HG03520 (cell line): ENCODE data around the gene LRRFIP1.

Source experiments
- ATAC-seq: cut with Tn5 transposase; IDR thresholded peaks from one replicate; pipeline ENCODE4 v1.9.1; 2021; ENCODE audit warnings: mild to moderate bottlenecking, moderate library complexity; ENCODE audit not compliant: unreplicated experiment

The LRRFIP1 gene

GRCh38 chr2:237721458-237721857, 94.1 kb downstream of the LRRFIP1 start:
- ATAC-seq, result no peak

GRCh38 chr2:237722616-237723015, 95.2 kb downstream of the LRRFIP1 start:
- ATAC-seq, result no peak

- ATAC-seq, result no peak
Observed at GRCh38 chr2:237723023-237723422, 95.6 kb downstream of the LRRFIP1 start.

GRCh38 chr2:237723602-237724001, 96.2 kb downstream of the LRRFIP1 start:
- no peak for ATAC-seq

- ATAC-seq, result no peak
Observed at GRCh38 chr2:237724811-237725478, 97.6 kb downstream of the LRRFIP1 start.

GRCh38 chr2:237725661-237726060, 98.3 kb downstream of the LRRFIP1 start:
- ATAC-seq, result no peak

DNA sequence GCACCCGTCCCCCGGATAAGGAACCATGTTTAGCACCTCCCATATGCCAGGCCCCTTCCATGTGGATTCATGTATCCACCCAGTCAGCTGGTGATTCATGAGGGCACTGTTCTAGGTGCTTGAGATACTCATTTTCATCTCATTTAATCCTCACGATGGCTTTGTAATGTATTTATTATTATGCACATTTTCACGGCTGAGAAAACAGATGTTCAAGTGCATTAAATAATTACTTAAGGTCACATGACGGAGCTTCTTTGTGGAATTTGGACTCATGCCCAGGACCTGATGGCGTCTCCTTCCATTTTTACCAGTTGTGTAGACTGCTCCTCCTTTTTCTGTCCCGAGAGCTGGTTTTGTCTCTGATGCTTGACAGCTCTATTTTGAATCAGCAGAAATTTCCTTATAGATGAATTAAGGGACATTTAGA, 99.0 kb downstream of the LRRFIP1 start:
- no peak for ATAC-seq

GRCh38 chr2:237727363-237727762, 100.0 kb downstream of the LRRFIP1 start:
- ATAC-seq, result no peak

DNA sequence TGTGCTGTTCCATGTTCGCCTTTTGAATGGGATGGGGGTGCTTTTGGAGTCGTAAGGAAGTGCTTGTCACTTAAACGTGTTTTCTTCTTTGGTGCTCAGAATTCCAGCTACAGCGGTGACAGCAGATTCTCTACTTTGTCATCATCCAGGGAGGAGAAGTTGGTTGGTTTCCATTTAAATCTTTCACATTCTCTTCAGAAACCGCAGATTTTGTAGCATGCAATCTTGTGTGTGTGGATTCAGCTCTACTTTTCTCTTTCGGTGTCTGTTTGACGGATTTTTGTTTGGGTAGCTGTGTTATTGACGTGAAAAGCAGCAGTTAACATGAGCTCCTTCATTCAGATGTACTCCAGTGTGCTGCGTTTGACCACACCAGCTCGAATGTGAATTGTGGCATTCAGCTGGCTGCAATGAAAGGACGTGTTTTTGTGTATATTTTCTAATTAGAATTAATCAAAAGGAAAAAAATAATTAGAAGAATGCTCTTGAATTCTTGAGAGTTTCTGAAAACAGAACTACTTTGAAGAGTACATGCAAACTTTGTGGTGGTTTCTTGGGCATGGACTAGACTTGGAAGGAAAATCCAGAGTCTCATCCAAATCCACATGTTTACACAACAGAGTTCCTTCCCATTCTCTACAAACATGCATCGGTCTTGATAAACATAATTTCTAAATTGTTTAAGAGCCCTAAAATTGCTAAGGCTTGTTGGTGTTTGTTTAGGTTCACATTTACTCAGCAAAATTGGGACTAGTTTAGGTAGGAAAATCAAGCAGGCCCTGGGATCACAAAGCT, 102.5 kb downstream of the LRRFIP1 start:
- ATAC-seq, result no peak

DNA sequence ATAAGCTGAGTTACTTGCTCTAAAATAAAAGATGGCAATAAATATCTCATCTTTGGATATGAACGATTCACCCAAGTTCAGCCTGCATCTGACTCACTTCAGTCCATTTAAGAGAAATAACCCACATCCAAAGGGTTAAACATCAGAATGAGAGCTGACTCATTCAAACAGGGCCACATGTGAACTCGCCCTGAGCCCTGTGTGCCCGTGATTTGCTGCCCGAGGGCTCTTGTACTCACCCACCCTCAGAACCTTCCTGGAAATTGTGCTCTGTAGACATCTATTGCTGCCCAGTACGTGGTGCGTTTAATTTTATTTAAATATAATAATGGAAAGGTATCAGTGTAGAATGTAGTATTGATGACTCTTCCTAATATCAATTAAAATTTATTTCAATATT, 104.3 kb downstream of the LRRFIP1 start:
- no peak for ATAC-seq

- no peak for ATAC-seq
Observed at GRCh38 chr2:237732070-237732469, 104.7 kb downstream of the LRRFIP1 start.

- no peak for ATAC-seq
Observed at GRCh38 chr2:237732790-237733381, 105.5 kb downstream of the LRRFIP1 start.

DNA sequence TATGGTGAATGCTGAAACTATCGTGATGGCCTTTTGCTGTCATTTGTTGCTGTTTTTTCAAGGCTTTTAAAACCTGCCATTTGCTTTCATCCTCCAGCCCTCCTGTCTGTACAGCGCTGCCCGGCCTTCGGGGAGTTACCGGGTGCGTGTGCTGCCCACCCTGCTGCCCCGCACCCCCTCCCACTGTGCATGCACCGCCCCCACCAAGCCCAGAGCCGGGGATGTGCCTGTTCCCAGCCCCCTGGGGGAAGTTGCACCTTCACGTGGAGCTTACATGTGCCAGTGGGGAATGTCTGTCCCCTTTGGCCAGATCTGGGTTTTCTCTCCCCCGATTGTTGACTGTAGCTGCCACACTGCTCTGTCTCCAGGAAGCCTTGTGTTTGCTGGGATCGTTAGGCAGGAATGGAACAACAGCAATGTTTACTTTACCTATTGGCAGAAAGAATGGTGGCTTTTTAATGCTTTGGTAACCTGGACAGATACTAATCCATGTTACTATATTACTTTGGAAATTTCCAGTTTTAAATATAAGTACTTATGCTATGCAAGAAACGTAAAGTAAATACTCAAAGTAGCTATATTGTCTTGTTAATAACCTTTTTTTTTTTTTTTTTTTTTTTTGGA, 106.4 kb downstream of the LRRFIP1 start:
- ATAC-seq, result no peak

DNA sequence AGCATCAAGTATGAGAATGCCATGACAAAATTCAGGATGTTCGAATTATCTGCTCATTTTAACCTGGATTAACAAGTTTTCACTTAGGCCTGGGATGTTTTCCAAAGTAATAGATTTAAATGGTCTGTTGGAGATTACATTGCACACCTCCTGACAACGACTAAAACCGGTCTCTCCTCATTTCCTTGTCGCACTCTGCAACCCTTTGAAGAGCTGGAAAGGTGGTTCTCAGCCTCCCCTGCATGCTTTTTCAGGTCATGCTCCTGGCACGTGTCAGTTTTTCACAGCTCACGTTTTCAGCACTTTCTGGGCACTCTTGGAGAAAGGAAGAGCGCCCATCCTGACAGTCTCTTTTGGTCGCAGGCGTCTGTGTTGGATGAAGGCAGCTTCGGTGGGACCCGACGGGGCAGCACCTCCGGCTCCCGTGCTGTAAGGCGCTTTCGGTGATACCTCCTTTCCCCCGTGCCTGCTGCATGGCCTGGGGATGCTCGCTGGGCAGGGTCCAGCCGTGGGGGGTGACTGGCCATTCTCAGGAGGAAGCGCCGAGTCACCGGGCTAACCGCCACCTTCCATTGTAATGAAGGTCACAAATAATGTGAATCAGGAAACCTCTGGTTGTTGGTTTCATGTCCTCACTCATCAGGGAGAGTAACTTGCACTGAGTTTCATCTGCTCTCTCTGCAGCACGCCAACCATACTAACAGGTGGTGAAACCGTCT, 107.7 kb downstream of the LRRFIP1 start:
- no peak for ATAC-seq

GRCh38 chr2:237735798-237736197, 108.4 kb downstream of the LRRFIP1 start:
- no peak for ATAC-seq

DNA sequence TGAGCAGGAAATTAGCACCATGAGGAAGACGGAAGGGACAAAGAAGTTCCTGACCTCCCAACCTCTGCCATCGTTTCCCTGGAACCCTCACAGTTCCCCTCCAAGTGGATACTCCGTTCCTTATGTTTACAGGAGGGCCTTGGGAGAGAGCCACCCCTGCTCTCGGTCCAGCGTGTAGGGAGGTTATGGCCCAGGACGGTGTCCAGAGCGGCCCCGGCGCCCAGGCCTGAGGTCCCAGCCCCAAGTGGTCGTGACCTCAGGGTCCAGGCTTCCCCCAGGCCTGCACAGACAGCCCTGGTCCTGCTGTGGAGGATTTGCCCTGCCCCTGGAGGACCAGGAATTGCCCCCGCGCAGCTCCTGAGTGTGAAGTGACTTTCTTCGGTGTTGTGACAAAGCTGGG, 109.4 kb downstream of the LRRFIP1 start:
- no peak for ATAC-seq

DNA sequence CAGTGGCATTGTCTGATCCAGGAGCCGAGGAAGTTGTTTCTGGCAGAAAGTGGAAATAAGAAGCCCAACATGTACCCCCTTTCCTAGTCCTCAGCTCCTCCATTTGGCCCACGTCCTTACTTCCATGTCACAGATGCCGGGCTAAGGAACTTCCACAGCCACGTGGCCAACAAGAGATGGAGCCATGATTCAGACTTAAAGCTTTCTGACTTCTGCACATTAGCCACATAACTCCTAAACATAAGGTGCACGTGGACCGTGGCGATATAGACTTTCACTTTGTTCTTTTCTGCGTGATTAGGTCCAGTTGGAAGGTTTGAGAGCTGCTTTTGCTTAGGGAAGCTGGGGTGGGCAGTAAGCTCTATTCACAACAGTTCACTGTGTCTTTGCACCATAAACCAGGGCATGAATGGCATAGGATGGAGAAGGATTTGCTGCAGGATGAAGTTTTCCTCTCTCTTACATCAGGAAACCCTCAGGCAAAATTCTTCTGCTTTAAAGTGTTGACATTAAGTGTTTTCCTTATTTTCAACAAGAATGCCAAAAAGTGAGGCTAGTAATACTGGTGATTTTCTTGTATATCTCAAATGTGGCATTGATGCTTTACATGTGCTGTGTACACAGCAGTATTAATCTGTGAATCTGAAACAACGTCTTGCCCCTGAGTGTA, 109.9 kb downstream of the LRRFIP1 start:
- no peak for ATAC-seq

GRCh38 chr2:237738255-237738654, 110.9 kb downstream of the LRRFIP1 start:
- ATAC-seq, result no peak

DNA sequence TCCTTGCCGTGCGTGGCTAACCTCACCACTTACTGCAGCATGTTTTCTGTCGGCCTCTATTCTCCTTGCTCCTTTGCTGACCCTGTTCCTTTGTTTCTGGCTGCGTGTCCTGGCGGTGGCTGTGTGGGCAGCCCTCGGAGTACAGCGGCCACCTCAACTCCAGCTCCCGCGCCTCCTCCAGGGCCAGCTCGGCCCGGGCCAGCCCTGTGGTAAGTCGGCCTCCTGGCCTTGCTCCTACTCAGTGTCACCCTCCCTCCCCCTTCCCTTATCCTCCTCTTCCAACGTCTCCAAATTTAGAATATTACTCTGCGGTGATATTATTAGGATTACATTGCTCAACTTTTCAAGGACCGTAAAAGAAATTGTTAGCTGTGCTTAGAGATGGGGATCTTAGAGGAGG, 111.7 kb downstream of the LRRFIP1 start:
- ATAC-seq, result no peak

GRCh38 chr2:237742191-237742590, 114.8 kb downstream of the LRRFIP1 start:
- no peak for ATAC-seq
